8988T (cell line): ENCODE measurements around the gene OR9A2.

ENCODE experiments used
- DNase-seq: peaks from one replicate; pipeline ENCODE4 v3.0.0; 2011

OR9A2 gene, protein sequence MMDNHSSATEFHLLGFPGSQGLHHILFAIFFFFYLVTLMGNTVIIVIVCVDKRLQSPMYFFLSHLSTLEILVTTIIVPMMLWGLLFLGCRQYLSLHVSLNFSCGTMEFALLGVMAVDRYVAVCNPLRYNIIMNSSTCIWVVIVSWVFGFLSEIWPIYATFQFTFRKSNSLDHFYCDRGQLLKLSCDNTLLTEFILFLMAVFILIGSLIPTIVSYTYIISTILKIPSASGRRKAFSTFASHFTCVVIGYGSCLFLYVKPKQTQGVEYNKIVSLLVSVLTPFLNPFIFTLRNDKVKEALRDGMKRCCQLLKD

GRCh38 chr7:143027032-143027431, at the start of gene OR9A2:
Gene OR9A2, minus strand, starts transcription at chr7:143027132. Its CDS starts 0 bp downstream, at chr7:143027132.
- no peak for DNase-seq

GRCh38 chr7:143074141-143074540, 47.2 kb upstream of the OR9A2 start:
- DNase-seq, result no peak

DNA sequence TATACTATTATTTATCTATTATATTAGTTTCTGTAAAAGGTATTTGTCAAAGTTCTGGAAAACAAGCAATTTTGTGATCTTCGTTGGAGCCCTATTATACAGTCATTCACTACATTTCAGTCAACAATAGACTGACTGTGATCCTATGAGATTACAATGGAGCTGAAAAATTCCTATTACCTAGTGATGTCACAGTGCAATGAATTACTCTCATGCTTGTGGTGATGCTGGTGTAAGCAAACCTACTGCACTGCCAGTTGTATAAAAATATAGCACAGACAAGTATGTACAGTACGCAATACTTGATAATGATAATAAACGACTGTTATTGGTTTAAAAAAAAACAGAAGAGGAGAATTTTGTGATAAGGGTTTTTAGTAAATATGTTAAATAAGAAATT, 46.6 kb upstream of the OR9A2 start:
- no peak for DNase-seq

GRCh38 chr7:143069912-143070500, 43.1 kb upstream of the OR9A2 start:
- no peak for DNase-seq

DNA sequence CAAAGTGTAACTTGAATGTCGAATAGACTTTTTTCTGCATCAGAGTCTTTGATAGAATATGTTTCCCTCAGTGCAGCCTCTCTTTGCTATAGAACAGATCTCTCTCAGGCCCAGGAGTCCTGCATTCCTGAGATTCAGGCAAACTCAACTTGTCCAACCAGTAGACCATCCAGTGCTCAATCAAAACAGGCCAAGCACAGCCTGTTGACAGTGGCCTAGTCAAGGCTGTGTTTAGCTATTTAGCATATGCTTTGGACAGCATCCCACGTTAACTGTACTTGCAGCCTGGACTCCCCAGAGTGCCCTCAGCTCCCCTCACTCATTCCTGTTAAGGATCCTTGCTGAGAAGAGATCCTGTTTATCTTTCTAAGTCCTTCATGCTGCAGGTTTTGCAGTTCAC, 41.5 kb upstream of the OR9A2 start:
- no peak for DNase-seq

DNA sequence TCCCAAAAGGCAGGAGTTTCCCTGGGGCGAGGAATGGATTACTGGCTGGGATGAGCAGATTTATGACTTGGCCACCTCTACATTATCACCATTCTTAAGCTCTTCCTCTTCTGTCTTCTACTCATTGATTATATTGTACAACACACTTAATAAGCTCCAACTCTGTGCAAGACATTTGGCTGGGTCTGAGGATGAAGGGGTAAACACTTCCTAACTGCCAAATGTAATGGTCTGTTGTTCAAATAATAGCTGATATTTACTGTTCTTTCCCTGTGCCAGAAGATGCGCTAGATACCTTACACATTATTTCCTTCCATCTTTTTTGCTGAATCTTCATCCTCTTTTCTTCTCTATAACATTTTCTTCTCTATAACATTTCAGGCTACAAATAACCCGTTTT, 36.8 kb upstream of the OR9A2 start:
- no peak for DNase-seq

GRCh38 chr7:143055754-143056153, 28.8 kb upstream of the OR9A2 start:
- DNase-seq, result no peak

DNA sequence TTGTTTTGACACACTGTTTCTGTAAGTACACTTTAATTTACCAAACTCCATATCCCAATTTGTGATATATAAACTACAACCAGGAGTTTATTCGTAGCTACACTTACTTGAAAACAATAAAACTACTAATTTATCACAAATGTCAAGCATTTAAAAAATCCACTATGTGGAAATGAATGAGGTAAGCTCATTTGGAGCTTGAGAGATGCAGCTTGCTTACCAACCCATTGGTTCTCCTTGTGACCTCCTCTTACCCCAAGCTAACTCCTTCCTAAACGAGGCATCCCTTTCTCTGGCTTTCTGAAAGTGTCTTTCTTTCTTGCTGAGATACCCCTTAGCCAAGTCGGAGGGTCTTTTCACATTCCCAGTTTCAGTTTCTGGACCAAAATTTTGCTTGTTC, 27.7 kb upstream of the OR9A2 start:
- no peak for DNase-seq

GRCh38 chr7:143052041-143052440, 25.1 kb upstream of the OR9A2 start, which contains the start of gene OR6V1:
Gene OR6V1, plus strand, starts transcription at chr7:143052341. Its CDS starts 0 bp downstream, at chr7:143052341.
- DNase-seq, result no peak

GRCh38 chr7:143050931-143051330, 24.0 kb upstream of the OR9A2 start:
- DNase-seq, result no peak

DNA sequence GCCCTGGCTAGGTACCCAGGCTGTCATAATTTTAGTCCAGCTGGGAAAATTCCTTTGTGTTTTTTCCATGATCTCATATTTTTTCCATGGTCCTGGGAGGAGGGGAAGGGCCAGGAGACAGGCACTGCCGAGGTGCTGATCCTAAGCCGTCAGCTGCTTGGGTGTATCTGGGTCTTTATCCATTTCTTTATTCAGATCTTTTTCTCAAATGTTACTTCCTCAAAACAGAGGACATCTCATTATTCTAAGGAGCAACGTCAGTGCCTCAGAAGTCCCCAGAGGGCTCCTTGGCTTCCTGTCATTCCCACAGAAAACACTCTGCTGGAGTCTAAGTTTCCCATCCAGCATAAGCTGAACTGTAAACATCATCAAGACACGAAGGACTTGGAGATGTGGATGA, 22.4 kb upstream of the OR9A2 start:
- DNase-seq, result no peak

- no peak for DNase-seq
These were observed 21.9 kb upstream of the OR9A2 start for GRCh38 chr7:143048827-143049226.

GRCh38 chr7:143047326-143047725, 20.4 kb upstream of the OR9A2 start:
- DNase-seq, result no peak

DNA sequence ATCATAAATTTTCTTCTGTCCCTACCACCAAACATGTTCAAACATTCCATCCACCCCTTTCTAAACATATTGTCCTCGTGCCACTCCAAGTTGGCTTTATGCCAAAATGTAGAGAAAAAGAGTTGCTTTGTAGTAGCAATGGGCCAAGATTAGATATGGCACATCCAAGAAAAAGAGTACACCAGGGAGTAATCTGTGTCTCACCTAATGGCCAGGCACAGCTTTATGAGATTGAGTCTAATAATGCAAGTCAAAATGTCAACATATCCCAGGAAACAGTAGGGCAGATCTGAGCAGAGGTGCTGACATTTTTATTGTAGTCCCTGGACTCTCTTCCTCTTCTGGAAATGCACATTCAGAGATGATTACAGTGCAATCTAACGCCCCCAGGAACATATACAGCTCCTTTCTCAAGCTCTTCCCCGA, 19.5 kb upstream of the OR9A2 start:
- DNase-seq, result no peak

- no peak for DNase-seq
These were observed 16.5 kb upstream of the OR9A2 start for GRCh38 chr7:143043391-143043790.

- no peak for DNase-seq
These were observed 15.9 kb upstream of the OR9A2 start for GRCh38 chr7:143042790-143043271.

DNA sequence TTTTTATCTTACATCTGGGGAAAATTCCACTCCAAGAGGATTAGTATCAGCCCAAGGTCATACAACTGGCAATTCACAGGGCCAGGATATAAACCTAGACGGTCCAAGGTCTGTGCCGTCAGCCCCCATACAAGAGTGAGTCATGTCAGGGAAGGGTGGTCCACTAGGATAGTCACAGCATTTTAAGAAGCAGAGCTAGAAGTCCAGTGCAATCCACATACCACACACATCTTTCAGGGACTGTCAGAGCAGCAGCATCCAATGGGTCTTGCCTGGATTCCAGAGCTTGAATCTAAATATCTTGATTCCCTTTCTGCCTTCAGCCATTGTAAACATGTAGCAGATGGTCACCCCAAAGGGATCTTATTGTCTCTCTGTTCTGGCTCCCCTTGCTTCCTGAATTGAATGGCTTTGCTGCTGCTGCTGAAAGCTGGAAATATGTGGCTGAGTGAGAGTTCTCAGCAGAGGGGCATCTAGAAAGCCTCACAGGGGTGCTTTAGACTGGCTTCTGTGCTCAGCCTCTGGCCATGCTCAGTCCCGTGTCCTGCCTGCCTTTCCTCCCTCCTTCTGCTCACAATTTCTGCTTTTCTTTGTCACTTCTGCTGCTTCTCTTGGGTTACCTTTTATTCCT, 15.3 kb upstream of the OR9A2 start:
- DNase-seq, result no peak

DNA sequence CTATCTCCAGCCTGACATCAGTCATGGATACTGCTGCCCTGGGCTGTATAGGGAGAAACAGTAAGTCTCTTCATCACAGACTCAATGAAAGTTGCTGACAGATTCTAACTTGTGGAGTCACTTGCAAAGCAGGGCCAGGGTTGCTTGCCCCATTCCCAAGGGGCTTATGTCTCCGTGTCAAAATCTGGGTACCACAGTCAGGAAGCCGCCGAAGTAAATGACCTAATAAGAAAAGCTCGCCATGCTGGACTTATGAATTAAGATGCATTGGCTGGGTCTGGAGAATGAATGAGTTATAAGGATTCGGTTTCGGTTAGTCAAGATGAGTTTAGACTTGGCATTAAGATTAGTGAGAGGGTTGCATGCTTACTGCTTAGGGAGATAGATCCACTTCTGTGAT, 14.4 kb upstream of the OR9A2 start:
- no peak for DNase-seq

GRCh38 chr7:143040209-143040715, 13.3 kb upstream of the OR9A2 start:
- no peak for DNase-seq

- DNase-seq, result no peak
These were observed 11.7 kb upstream of the OR9A2 start for GRCh38 chr7:143038635-143039034.

- DNase-seq, result no peak
These were observed 751 bp upstream of the OR9A2 start for GRCh38 chr7:143027683-143028082.

DNA sequence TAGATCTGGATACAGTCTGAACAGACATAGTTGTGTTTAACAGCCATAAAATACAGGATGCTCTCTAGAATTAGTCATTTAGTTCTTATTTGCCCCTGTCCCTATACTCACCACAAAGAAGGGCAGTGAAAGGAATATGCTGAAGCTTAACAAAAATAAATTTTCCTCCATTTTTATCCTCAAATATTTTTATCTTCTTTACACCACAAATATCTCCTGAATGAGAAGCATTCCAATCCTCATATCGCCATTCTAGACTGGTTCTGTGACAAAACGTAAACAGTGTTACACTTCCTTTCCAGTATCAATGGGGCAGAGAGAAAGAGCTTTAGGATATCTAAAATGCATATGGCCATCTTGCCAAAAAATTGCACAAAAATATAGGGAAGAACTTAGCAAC, 1.6 kb downstream of the OR9A2 start:
- DNase-seq, result no peak

- no peak for DNase-seq
These were observed 3.9 kb downstream of the OR9A2 start for GRCh38 chr7:143023047-143023446.

GRCh38 chr7:143018931-143019330, 8.0 kb downstream of the OR9A2 start:
- DNase-seq, result no peak
